GM23248 (cell line): ENCODE data around the gene RABGAP1L. TPM values are rescaled to one million over a fixed set of nuclear protein-coding genes. Genes with fewer than 3 reads are reported as not detected.

Source experiments
- DNase-seq: peaks from one replicate; pipeline ENCODE4 v3.0.0-alpha.2; 2015
- H2AFZ ChIP-seq: fragments of 200-600 bp; sonication (generic); 2 replicates; pipeline ENCODE4 v1.6.1; 2016; ENCODE audit warnings: antibody characterized with exemption
- H3F3A ChIP-seq: fragments of 200-600 bp; sonication (generic); 2 replicates; pipeline ENCODE4 v1.6.1; 2016; ENCODE audit warnings: mild to moderate bottlenecking, antibody characterized with exemption, mixed run types; ENCODE audit not compliant: insufficient read depth
- H3K27ac ChIP-seq: fragments of 200-600 bp; sonication (generic); 2 replicates; pipeline ENCODE4 v1.5.1; 2016; ENCODE audit warnings: mild to moderate bottlenecking
- H3K27me3 ChIP-seq: fragments of 200-600 bp; sonication (generic); replicated peaks from 2 replicates; pipeline ENCODE4 v1.6.1; 2016; ENCODE audit warnings: mild to moderate bottlenecking; ENCODE audit not compliant: insufficient read depth
- H3K36me3 ChIP-seq: fragments of 200-600 bp; sonication (generic); 2 replicates; pipeline ENCODE4 v1.6.1; 2016; ENCODE audit warnings: low read depth, mild to moderate bottlenecking
- H3K4me1 ChIP-seq: fragments of 200-600 bp; sonication (generic); 2 replicates; pipeline ENCODE4 v1.6.1; 2016; ENCODE audit warnings: mild to moderate bottlenecking; ENCODE audit not compliant: insufficient read depth
- H3K4me2 ChIP-seq: fragments of 200-600 bp; sonication (generic); one replicate; pipeline ENCODE4 v1.6.1; 2016; ENCODE audit warnings: mild to moderate bottlenecking; ENCODE audit not compliant: unreplicated experiment
- H3K4me3 ChIP-seq: fragments of 200-600 bp; sonication (generic); 2 replicates; pipeline ENCODE4 v1.5.1; 2016; ENCODE audit warnings: mild to moderate bottlenecking
- H3K79me2 ChIP-seq: fragments of 200-600 bp; sonication (generic); 2 replicates; pipeline ENCODE4 v1.6.1; 2016; ENCODE audit warnings: mild to moderate bottlenecking; ENCODE audit not compliant: insufficient read depth
- H3K9ac ChIP-seq: fragments of 200-600 bp; sonication (generic); 2 replicates; pipeline ENCODE4 v1.6.1; 2016; ENCODE audit warnings: mild to moderate bottlenecking
- H3K9me2 ChIP-seq: fragments of 200-600 bp; sonication (generic); 2 replicates; pipeline ENCODE4 v1.6.1; 2016; ENCODE audit warnings: mixed run types, mild to moderate bottlenecking, moderate library complexity; ENCODE audit not compliant: insufficient read depth
- H3K9me3 ChIP-seq: fragments of 200-600 bp; sonication (generic); one replicate; pipeline ENCODE4 v1.6.1; 2017; ENCODE audit warnings: low read depth
- H4K20me1 ChIP-seq: fragments of 200-600 bp; sonication (generic); 2 replicates; pipeline ENCODE4 v1.6.0; 2016; ENCODE audit not compliant: insufficient read depth
- EZH2 ChIP-seq: fragments of 200-600 bp; sonication (generic); IDR thresholded peaks from 2 replicates; pipeline ENCODE4 v1.6.1; 2018; ENCODE audit warnings: antibody characterized with exemption, mild to moderate bottlenecking; ENCODE audit not compliant: insufficient read depth, poor library complexity, severe bottlenecking
- EZH2phosphoT487 ChIP-seq: fragments of 200-600 bp; sonication (generic); IDR thresholded peaks from 2 replicates; pipeline ENCODE4 v1.6.1; 2018; ENCODE audit warnings: antibody characterized with exemption, moderate library complexity, mild to moderate bottlenecking, low read depth; ENCODE audit not compliant: insufficient read depth
- WGBS, 2 experiments: methylation state at CpG; one replicate each; pipeline ENCODE4 v1.1.6; 2015 to 2017; ENCODE audit warnings: low lambda C conversion rate in 2 of 2, low coverage in 1 of 2; ENCODE audit errors: missing lambda C conversion rate in 2 of 2; 5-methylcytosine and 5-hydroxymethylcytosine counted together
- in situ Hi-C: fragments of 300-500 bp; cut with MboI; formaldehyde crosslinking; loops from 2 replicates; pipeline ENCODE4 v1.15.0; 2020
- polyA plus RNA-seq: library from polyadenylated mRNA; unstranded; fragments of >200 nt; fragmentation: Nextera tagmentation; extraction: Ambion mirVana; gene quantifications from 2 replicates; pipeline ENCODE4 v1.2.1, GENCODE V29; 2016
- total RNA-seq: library from RNA; depleted of rRNA; stranded (reverse); fragments of >200 nt; shearing (Covaris generic); gene quantifications from 2 replicates; pipeline ENCODE4 v1.2.3, GENCODE V29; 2014

Gene RABGAP1L
- total and polyA plus RNA-seq, 2 experiments from 2014 or later, result 13.7 to 21.6 TPM

DNA sequence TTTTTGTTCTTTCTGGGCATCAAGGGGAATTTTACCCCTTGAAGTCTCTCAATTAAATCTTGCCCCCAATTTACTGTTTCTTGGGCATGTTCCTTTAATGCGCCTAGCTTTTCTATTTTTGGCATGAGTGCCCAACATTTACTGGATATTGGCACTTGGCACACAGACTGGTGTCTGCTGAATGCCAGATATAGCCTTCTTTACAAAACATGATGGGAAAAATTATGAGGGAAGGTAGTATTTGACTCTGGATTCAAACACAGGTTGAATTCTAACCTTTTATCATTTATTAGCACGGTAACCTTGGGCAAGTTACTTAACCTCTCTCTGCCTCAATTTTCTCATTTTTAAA is 200.1 kb downstream of the RABGAP1L start:
- no peak overlapping the region for H2AFZ ChIP-seq
- TF ChIP-seq EZH2, result no peak
- no peak for TF ChIP-seq EZH2phosphoT487
- H3K9me2 ChIP-seq, result no peaks in the 10 kb centered on the region
- H3K9ac ChIP-seq, result no peak overlapping the region
- no peaks in the 10 kb centered on the region for H3K79me2 ChIP-seq
- no peak overlapping the region for H3K4me2 ChIP-seq
- H4K20me1 ChIP-seq, result no peaks in the 10 kb centered on the region
- H3K4me3 ChIP-seq, result no peak overlapping the region
- 90 to 92% methylated on average over 2 of the region's 2 CpGs for WGBS, 2 experiments
- no peaks in the 10 kb centered on the region for H3K27me3 ChIP-seq
- no peaks in the 10 kb centered on the region for H3F3A ChIP-seq
- no peaks in the 10 kb centered on the region for H3K4me1 ChIP-seq
- no peaks in the 10 kb centered on the region for H3K36me3 ChIP-seq
- no peak for DNase-seq
- H3K27ac ChIP-seq, result no peak overlapping the region
- H3K9me3 ChIP-seq, result no peaks in the 10 kb centered on the region
- in situ Hi-C loops, result no loop called here

- Histone ChIP-seq H3K9me2 (no peaks in the 10 kb centered on the region), H3K4me2 (no peak overlapping the region), H3K79me2 (no peaks in the 10 kb centered on the region), H3K27ac (no peak overlapping the region), H3K4me1 (no peaks in the 10 kb centered on the region), H3K9ac (no peak overlapping the region), H3K4me3 (no peak overlapping the region), H2AFZ (no peak overlapping the region), H3K36me3 (no peaks in the 10 kb centered on the region), H4K20me1 (no peaks in the 10 kb centered on the region), H3F3A (no peaks in the 10 kb centered on the region), H3K9me3 (no peaks in the 10 kb centered on the region), H3K27me3 (no peaks in the 10 kb centered on the region)
- WGBS, 2 experiments, result 91 to 92% methylated on average over 8 of the region's 8 CpGs
- in situ Hi-C loops, result no loop called here
- no peak for DNase-seq
- TF ChIP-seq EZH2phosphoT487 (no peak), EZH2 (no peak)
Observed at GRCh38 chr1:174364996-174365736, 205.8 kb downstream of the RABGAP1L start.

GRCh38 chr1:174366946-174367345 is 207.6 kb downstream of the RABGAP1L start:
- TF ChIP-seq EZH2phosphoT487 (no peak), EZH2 (no peak)

DNA sequence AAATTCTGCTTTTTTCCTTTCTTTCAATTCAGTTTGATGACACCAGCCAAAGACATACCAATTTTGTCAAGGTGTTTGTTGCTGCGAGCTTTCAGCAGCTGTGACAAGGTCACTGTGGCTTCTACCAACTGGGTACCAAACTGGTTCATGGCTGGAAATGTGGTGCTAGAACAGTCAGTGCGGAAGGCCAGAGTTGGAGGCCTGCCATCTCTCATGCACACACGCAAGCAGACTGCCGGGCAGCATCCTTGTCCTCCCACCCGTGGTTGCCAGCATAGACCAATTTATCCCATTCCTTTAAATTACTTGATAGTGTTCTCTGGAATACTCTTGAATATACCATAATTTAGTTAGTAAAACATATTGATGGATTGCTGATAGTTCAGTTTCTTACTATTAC is 208.6 kb downstream of the RABGAP1L start:
- Histone ChIP-seq H2AFZ (no peak overlapping the region), H3K4me2 (no peak overlapping the region), H3K27ac (no peak overlapping the region), H3K79me2 (no peaks in the 10 kb centered on the region), H3K4me3 (no peak overlapping the region), H4K20me1 (no peaks in the 10 kb centered on the region), H3K27me3 (no peaks in the 10 kb centered on the region), H3K36me3 (no peaks in the 10 kb centered on the region), H3K9me2 (no peaks in the 10 kb centered on the region), H3K4me1 (no peaks in the 10 kb centered on the region), H3K9ac (no peak overlapping the region), H3K9me3 (no peaks in the 10 kb centered on the region), H3F3A (no peaks in the 10 kb centered on the region)
- WGBS, 2 experiments, result 96% methylated on average over 5 of the region's 5 CpGs
- in situ Hi-C loops, result no loop called here
- TF ChIP-seq EZH2phosphoT487 (no peak), EZH2 (no peak)
- DNase-seq, result no peak

More at GRCh38 chr1:174366946-174367345, 207.6 kb downstream of the RABGAP1L start:
- WGBS, 2 experiments, result 87 to 95% methylated on average over 3 of the region's 3 CpGs
- no peak for DNase-seq
- no peak overlapping the region for H2AFZ ChIP-seq
- no peaks in the 10 kb centered on the region for H3K9me2 ChIP-seq
- H3K4me2 ChIP-seq, result no peak overlapping the region
- H3K36me3 ChIP-seq, result no peaks in the 10 kb centered on the region
- H3K27ac ChIP-seq, result no peak overlapping the region
- no peak overlapping the region for H3K9ac ChIP-seq
- in situ Hi-C loops, result no loop called here
- H3K9me3 ChIP-seq, result no peaks in the 10 kb centered on the region
- no peaks in the 10 kb centered on the region for H3K79me2 ChIP-seq
- H3K4me1 ChIP-seq, result no peaks in the 10 kb centered on the region
- H3F3A ChIP-seq, result no peaks in the 10 kb centered on the region
- no peak overlapping the region for H3K4me3 ChIP-seq
- H4K20me1 ChIP-seq, result no peaks in the 10 kb centered on the region
- no peaks in the 10 kb centered on the region for H3K27me3 ChIP-seq
